Natural killer cell (primary cell): Measurements from ENCODE around the gene IL6R. TPM values are rescaled to one million over a fixed set of nuclear protein-coding genes. Genes with fewer than 3 reads are reported as not detected.

Source experiments
- ATAC-seq, 3 donors: fragments of 150-1000 bp in 2 of 3; fragments of 200-7000 bp in 1 of 3; cut with Tn5 transposase; 1 replicate in 1 of 3; 2 replicates in 2 of 3; pipeline ENCODE4 v1.10.0; 2021; ENCODE audit warnings: mild to moderate bottlenecking in 2 of 3, moderate library complexity in 2 of 3
- DNase-seq, 2 donors: peaks; one replicate each; pipeline versions ENCODE4 v3.0.0 to v3.0.0-alpha.2; 2013 to 2021; ENCODE audit warnings: mixed read lengths in 1 of 2
- H3K27ac ChIP-seq: one replicate; pipeline ENCODE4 v1.5.1; 2013; ENCODE audit warnings: mild to moderate bottlenecking, low read length
- H3K27me3 ChIP-seq: one replicate; pipeline ENCODE4 v1.6.1; 2013; ENCODE audit warnings: low read length; ENCODE audit not compliant: control insufficient read depth, insufficient read depth
- H3K36me3 ChIP-seq: one replicate; pipeline ENCODE4 v1.6.1; 2013; ENCODE audit warnings: low read length; ENCODE audit not compliant: control insufficient read depth, insufficient read depth
- H3K4me1 ChIP-seq: one replicate; pipeline ENCODE4 v1.6.1; 2013; ENCODE audit warnings: low read length; ENCODE audit not compliant: control insufficient read depth, insufficient read depth
- H3K4me3 ChIP-seq: one replicate; pipeline ENCODE4 v1.5.1; 2013; ENCODE audit warnings: low read length
- H3K9me3 ChIP-seq: one replicate; pipeline ENCODE4 v1.6.1; 2013; ENCODE audit warnings: low read length; ENCODE audit not compliant: control insufficient read depth, insufficient read depth
- H3K27ac Mint-ChIP-seq, 2 donors: one replicate each; pipeline ENCODE4 v1.8.0; 2022; ENCODE audit warnings: mild to moderate bottlenecking in 2 of 2, mixed read lengths in 2 of 2, moderate library complexity in 1 of 2
- H3K27me3 Mint-ChIP-seq, 2 donors: one replicate each; pipeline ENCODE4 v1.8.0; 2022; ENCODE audit warnings: low read depth in 2 of 2, mixed read lengths in 2 of 2
- H3K36me3 Mint-ChIP-seq: one replicate; pipeline ENCODE4 v1.8.0; 2022; ENCODE audit warnings: mixed read lengths
- H3K4me1 Mint-ChIP-seq, 2 donors: one replicate each; pipeline ENCODE4 v1.8.0; 2022; ENCODE audit warnings: mixed read lengths in 2 of 2
- H3K4me3 Mint-ChIP-seq: one replicate; pipeline ENCODE4 v1.8.0; 2022; ENCODE audit warnings: mild to moderate bottlenecking, moderate library complexity, mixed read lengths
- H3K9me3 Mint-ChIP-seq, 2 donors: one replicate each; pipeline ENCODE4 v1.8.0; 2022; ENCODE audit warnings: mixed read lengths in 2 of 2
- WGBS: methylation state at CpG from one replicate; pipeline ENCODE4 v1.1.7; 2013; ENCODE audit warnings: missing lambda C conversion rate; ENCODE audit not compliant: insufficient coverage; 5-methylcytosine and 5-hydroxymethylcytosine counted together
- intact Hi-C: fragments of 100-400 bp; cut with micrococcal nuclease; formaldehyde crosslinking; loops from one replicate; pipeline ENCODE4 v1.14.2; 2022
- total RNA-seq, 4 donors: library from RNA; stranded (reverse); fragments of 120-200 nt in 1 of 4; gene quantifications; one replicate each; pipeline versions ENCODE4 v1.2.3 to v1.2.4, GENCODE V29; 2013 to 2022
- TF ChIP-seq, protein P1 (sequence below): fragments of 200-600 bp; IDR thresholded peaks from one replicate; pipeline ENCODE4 v1.8.0; 2022; ENCODE audit warnings: antibody characterized with exemption

The IL6R gene
- total RNA-seq, 3 donors from 2014 or later (not counting 1 experiment from before 2014, with no cell fraction given): 2.0 to 10.6 (median 3.8) TPM

DNA sequence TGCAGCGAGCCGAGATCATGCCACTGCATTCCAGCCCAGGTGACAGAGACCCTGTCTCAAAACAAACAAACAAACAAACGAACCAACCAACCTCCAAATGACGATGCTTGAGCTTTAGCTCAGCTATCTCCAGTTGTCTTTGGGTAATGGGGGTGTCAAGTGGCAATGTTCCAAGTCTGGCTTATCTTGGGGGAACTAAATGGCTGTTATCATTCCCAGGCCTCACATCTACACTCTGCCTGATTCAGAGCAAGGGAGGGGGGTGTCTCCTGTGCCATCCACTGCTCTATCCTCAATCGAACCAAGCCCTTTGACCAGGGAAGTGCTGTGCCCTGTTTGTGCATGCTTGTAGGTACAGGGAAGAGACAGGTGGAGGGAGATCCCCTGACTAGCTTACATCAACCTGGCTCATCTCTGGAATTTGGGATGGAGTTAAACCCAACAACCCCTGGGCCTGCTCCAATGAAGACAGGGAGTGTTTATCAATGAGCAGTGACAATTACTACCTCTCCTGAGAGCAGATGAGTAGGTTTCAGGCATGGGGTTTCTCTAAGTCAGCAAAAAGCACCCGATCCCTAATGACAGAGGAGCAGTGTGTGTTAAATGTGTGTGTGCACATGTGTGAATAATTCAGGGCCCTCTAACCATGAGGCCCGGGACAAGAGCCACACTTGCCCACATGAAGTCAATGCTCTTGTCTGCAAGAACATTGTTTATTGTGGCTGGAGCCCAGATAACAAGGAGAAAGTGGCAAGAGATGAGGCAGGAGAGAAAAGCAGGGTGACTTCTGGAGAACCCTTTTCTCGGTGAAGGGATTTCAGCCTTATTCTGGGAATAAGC, 20.3 kb upstream of the IL6R start:
- Mint-ChIP-seq H3K4me3 (no peak overlapping the region), H3K4me1 (peaks cover 12 to 15% of the 10 kb centered on the region in 2 donors), H3K9me3 (no peaks in the 10 kb centered on the region), H3K27ac (peak overlapping the region in 1 of 2 donors; percentile 21), H3K36me3 (no peaks in the 10 kb centered on the region), H3K27me3 (peaks cover 0 to 4% of the 10 kb centered on the region in 2 donors)
- H3K4me3 ChIP-seq: no peak overlapping the region
- H3K27ac ChIP-seq: no peak overlapping the region
- whole genome bisulfite sequencing: 92% methylated on average over 6 of the region's 8 CpGs
- intact Hi-C loops: no loop called here
- no peak for ATAC-seq
- H3K4me1 ChIP-seq: peaks cover 18% of the 10 kb centered on the region
- H3K27me3 ChIP-seq: no peaks in the 10 kb centered on the region
- TF ChIP-seq, protein P1, sequence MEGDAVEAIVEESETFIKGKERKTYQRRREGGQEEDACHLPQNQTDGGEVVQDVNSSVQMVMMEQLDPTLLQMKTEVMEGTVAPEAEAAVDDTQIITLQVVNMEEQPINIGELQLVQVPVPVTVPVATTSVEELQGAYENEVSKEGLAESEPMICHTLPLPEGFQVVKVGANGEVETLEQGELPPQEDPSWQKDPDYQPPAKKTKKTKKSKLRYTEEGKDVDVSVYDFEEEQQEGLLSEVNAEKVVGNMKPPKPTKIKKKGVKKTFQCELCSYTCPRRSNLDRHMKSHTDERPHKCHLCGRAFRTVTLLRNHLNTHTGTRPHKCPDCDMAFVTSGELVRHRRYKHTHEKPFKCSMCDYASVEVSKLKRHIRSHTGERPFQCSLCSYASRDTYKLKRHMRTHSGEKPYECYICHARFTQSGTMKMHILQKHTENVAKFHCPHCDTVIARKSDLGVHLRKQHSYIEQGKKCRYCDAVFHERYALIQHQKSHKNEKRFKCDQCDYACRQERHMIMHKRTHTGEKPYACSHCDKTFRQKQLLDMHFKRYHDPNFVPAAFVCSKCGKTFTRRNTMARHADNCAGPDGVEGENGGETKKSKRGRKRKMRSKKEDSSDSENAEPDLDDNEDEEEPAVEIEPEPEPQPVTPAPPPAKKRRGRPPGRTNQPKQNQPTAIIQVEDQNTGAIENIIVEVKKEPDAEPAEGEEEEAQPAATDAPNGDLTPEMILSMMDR: no peak
- H3K9me3 ChIP-seq: no peaks in the 10 kb centered on the region
- peak in 1 of 2 donors; percentile 14 for DNase-seq
- H3K36me3 ChIP-seq: no peaks in the 10 kb centered on the region

DNA sequence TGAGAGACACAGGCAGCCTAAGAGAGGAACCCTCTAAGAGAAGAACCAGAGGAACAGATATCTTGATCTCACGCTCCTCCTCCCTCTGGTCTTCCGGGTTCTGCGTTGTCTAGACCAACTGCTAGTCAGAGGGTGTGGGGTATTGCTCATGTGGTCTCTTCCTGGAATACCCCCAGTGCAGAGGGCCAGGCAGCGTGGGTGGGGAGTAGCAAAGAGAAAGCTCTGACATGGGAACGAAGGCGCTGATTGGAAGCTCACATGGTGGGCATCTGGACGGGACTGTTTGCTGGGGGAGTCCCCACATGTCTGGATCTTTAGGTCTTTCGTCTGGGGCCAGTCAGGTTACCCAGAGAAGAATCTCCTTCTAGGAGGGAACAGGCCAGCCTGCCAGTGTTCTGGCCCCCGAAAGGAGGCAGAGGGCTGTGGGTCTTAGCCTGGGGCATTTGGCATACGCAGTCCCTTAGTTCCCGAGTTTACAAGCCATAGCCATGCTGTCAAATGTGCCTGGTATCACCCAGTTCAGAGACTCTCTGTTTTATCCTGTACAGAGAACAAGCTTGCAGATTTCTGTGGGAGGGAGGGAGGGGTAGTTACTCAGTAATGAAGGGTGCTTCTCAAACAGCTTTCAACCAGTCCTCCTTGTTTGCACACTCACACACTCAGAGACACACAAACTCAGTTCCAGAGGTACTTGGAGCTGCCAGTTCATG, 18.3 kb upstream of the IL6R start:
- Mint-ChIP-seq H3K9me3 (no peaks in the 10 kb centered on the region), H3K27me3 (peaks cover 0 to 4% of the 10 kb centered on the region in 2 donors), H3K27ac (peak overlapping the region in 1 of 2 donors; percentile 69), H3K36me3 (no peaks in the 10 kb centered on the region), H3K4me1 (peaks cover 12 to 15% of the 10 kb centered on the region in 2 donors), H3K4me3 (peak overlapping the region; percentile 45)
- Histone ChIP-seq H3K36me3 (no peaks in the 10 kb centered on the region), H3K9me3 (no peaks in the 10 kb centered on the region), H3K27ac (peak overlapping the region; percentile 58), H3K4me3 (no peak overlapping the region), H3K4me1 (peaks cover 18% of the 10 kb centered on the region), H3K27me3 (no peaks in the 10 kb centered on the region)
- intact Hi-C loops: no loop called here
- whole genome bisulfite sequencing: 74% methylated on average over 11 of the region's 11 CpGs
- peak in 1 of 2 donors; percentile 86 for DNase-seq
- TF ChIP-seq, protein P1: no peak
- peak; percentile 59 to 90 (median 67) for ATAC-seq

DNA sequence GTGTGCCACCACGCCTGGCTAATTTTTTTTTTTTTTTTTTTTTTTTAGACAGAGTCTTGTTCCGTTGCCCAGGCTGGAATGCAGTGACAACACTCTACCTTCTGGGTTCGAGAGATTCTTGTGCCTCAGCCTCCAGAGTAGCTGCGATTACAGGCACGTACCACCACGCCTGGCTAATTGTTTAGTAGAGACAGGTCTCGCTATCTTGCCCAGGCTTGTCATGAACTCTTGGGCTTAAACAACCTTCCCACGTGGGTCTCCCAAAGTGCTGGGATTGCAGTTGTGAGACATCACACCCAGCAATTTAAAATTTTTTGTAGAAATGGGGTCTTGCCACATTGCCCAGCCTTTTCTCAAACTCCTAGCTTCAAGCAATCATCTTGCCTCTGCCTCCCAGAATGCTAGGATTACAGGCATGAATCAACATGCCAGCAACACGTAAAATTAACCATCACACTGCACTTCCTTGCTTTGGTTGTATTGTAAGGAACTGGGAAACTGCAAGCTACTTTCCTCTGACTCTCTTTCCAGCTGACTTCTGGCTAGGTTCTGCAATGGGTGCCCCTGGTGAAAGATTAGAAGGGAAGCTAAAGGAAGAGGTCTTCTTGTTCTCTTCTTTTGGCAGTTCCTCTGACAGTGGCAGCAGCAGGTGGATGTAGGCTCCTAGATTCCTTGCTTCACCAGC, 13.9 kb upstream of the IL6R start:
- Mint-ChIP-seq H3K36me3 (no peaks in the 10 kb centered on the region), H3K27ac (no peak overlapping the region), H3K9me3 (no peaks in the 10 kb centered on the region), H3K4me3 (no peak overlapping the region), H3K4me1 (peaks cover 0 to 5% of the 10 kb centered on the region in 2 donors), H3K27me3 (peaks cover 0 to 7% of the 10 kb centered on the region in 2 donors)
- WGBS: 86% methylated on average over 8 of the region's 9 CpGs
- Histone ChIP-seq H3K36me3 (no peaks in the 10 kb centered on the region), H3K27me3 (no peaks in the 10 kb centered on the region), H3K4me3 (no peak overlapping the region), H3K9me3 (no peaks in the 10 kb centered on the region), H3K27ac (no peak overlapping the region), H3K4me1 (peaks cover 5% of the 10 kb centered on the region)
- intact Hi-C loops: no loop called here
- TF ChIP-seq, protein P1: no peak
- no peak for DNase-seq
- ATAC-seq: no peak
